ENCODE measurements around the gene SVIP. TPM values are rescaled to one million over a fixed set of nuclear protein-coding genes. Genes with fewer than 3 reads are reported as not detected.

SVIP gene
- polyA plus RNA-seq, 1 of the 3 experiments (the other 2 are of a cell fraction), result 6.0 TPM

DNA sequence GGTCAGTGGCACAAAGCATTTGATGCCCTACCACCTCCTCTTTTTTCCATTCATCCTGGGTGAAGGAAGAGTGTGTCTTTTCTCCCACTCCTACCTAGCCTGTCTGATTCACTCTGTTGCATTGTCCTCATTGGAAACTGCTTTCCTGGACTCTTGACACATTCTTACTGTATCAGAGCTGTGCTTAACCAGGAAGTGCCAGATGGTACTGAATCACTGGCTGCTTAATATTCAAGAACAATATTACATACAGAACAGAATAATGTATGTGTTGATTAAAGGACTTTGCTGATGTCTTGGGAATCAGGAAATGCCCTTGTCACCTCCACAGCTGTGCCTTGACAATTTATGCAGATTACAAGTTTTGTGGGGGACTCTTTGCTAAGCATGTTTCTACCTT lies 44.4 kb downstream of the SVIP start:
- 0 out of 4 replicates have a peak overlapping the region, but pooled peaks of 1 of the 2 experiments have one; percentile 6 for H3K4me3 ChIP-seq (ENCODE audit: low read depth in 2 of 2, low read length in 1 of 2)
- CTCF ChIA-PET, result interaction anchor here (1.2 to 1.3 kb wide), 2 partner anchors 246 to 249 kb away, joined by 3 to 4 read pairs; no protein-coding TSS in a partner anchor
- H3K9me2 ChIP-seq, result no peaks in the 10 kb centered on the region
- no peaks in the 10 kb centered on the region for H3K79me2 ChIP-seq (ENCODE audit: insufficient read depth)
- no peak for DNase-seq
- no peak overlapping the region for H3K9ac ChIP-seq
- TF ChIP-seq RCOR1 (IDR thresholded peaks at IDR 0.05; ENCODE audit: low read length) (no peak), NFIC (IDR thresholded peaks at IDR 0.05; ENCODE audit: borderline replicate concordance) (no peak)
- TF ChIP-seq, protein P1, sequence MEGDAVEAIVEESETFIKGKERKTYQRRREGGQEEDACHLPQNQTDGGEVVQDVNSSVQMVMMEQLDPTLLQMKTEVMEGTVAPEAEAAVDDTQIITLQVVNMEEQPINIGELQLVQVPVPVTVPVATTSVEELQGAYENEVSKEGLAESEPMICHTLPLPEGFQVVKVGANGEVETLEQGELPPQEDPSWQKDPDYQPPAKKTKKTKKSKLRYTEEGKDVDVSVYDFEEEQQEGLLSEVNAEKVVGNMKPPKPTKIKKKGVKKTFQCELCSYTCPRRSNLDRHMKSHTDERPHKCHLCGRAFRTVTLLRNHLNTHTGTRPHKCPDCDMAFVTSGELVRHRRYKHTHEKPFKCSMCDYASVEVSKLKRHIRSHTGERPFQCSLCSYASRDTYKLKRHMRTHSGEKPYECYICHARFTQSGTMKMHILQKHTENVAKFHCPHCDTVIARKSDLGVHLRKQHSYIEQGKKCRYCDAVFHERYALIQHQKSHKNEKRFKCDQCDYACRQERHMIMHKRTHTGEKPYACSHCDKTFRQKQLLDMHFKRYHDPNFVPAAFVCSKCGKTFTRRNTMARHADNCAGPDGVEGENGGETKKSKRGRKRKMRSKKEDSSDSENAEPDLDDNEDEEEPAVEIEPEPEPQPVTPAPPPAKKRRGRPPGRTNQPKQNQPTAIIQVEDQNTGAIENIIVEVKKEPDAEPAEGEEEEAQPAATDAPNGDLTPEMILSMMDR (IDR thresholded peaks at IDR 0.05), result no peak
- no peak overlapping the region for H3K27ac ChIP-seq (ENCODE audit: low read depth in 2 of 2, low read length in 1 of 2)
- peaks cover 5% of the 10 kb centered on the region for H3F3A ChIP-seq (replicated peaks; ENCODE audit: insufficient read depth)
- H3K36me3 ChIP-seq (replicated peaks in 1 of 2; ENCODE audit: control insufficient read depth in 1 of 2, insufficient read depth in 2 of 2, low read length in 1 of 2), result no peaks in the 10 kb centered on the region
- H3K27me3 ChIP-seq (ENCODE audit: insufficient read depth), result no peaks in the 10 kb centered on the region
- H2AFZ ChIP-seq (ENCODE audit: low read depth), result peak overlapping the region; percentile 56
- no peaks in the 10 kb centered on the region for H4K20me1 ChIP-seq (ENCODE audit: insufficient read depth)
- POLR2A ChIA-PET, result no interaction called here
- H3K9me3 ChIP-seq, result no peaks in the 10 kb centered on the region
- H3K4me1 ChIP-seq (ENCODE audit: control insufficient read depth in 1 of 2, insufficient read depth in 2 of 2, low read depth in 1 of 2, low read length in 1 of 2), result peaks cover 4 to 8% of the 10 kb centered on the region in 2 experiments; a peak in 3 of 4 replicates
- H3K4me2 ChIP-seq, result peak overlapping the region; percentile 13; the same call in 1 of the 2 replicates

DNA sequence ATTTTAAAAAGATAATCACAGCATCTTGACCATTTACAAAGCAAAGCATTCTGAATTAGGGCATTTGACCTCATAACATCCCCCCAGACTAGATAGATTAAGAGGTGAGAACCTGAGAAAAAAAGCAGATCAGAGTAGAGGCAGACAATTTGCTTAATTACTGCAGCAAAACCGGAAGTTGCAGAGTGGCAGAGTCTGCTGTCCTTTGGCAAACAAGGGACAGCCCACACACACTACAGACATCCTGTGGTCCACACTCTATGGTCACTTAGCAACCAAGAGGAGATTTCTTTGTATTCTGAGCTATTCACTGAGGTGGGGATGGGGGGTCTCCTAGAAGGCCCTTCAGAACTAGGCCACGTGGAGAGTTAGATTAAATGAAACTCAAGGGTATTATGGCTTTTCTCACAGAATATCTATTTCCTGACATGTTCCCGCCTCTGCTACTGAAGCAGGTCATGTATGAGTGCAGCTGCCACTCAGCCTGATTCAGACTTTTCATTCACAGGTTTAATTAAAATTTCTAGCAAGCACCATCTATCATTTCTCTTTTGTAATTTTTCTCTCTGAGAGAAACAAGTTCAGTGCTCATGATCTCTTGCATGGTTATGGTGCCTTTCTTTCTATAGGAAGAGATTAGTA lies 48.5 kb downstream of the SVIP start:
- CTCF ChIA-PET, result interaction anchor here (1.1 to 1.3 kb wide), 2 partner anchors 110 to 241 kb away, joined by 4 to 5 read pairs; no protein-coding TSS in a partner anchor
- H3K9me3 ChIP-seq, result no peaks in the 10 kb centered on the region
- no peak overlapping the region for H2AFZ ChIP-seq (ENCODE audit: low read depth)
- no peaks in the 10 kb centered on the region for H4K20me1 ChIP-seq (ENCODE audit: insufficient read depth)
- no peak overlapping the region for H3K9ac ChIP-seq
- no peak overlapping the region for H3K27ac ChIP-seq (ENCODE audit: low read depth in 2 of 2, low read length in 1 of 2)
- 39% methylated on average over 3 of the region's 3 CpGs for WGBS (ENCODE audit: low lambda C conversion rate)
- peaks cover 5% of the 10 kb centered on the region for H3F3A ChIP-seq (replicated peaks; ENCODE audit: insufficient read depth)
- H3K4me2 ChIP-seq, result no peak overlapping the region
- H3K4me3 ChIP-seq (ENCODE audit: low read depth in 2 of 2, low read length in 1 of 2), result no peak overlapping the region
- no peaks in the 10 kb centered on the region; the same call in 1 of the 2 replicates for H3K27me3 ChIP-seq (ENCODE audit: insufficient read depth)
- peak; percentile 20 for DNase-seq
- H3K4me1 ChIP-seq (ENCODE audit: control insufficient read depth in 1 of 2, insufficient read depth in 2 of 2, low read depth in 1 of 2, low read length in 1 of 2), result peaks cover 4 to 8% of the 10 kb centered on the region in 2 experiments; a peak in 3 of 4 replicates
- no peaks in the 10 kb centered on the region for H3K36me3 ChIP-seq (replicated peaks in 1 of 2; ENCODE audit: control insufficient read depth in 1 of 2, insufficient read depth in 2 of 2, low read length in 1 of 2)
- H3K9me2 ChIP-seq, result no peaks in the 10 kb centered on the region
- POLR2A ChIA-PET, result no interaction called here
- TF ChIP-seq, protein P2, sequence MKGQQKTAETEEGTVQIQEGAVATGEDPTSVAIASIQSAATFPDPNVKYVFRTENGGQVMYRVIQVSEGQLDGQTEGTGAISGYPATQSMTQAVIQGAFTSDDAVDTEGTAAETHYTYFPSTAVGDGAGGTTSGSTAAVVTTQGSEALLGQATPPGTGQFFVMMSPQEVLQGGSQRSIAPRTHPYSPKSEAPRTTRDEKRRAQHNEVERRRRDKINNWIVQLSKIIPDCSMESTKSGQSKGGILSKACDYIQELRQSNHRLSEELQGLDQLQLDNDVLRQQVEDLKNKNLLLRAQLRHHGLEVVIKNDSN (IDR thresholded peaks at IDR 0.05; ENCODE audit: borderline replicate concordance, low read depth), result no peak
- TF ChIP-seq SMC3 (IDR thresholded peaks at IDR 0.05; ENCODE audit: low read depth, low read length) (no peak), GABPA (IDR thresholded peaks at IDR 0.05; ENCODE audit: low read depth) (no peak), MEF2A (IDR thresholded peaks at IDR 0.05; ENCODE audit: borderline replicate concordance, low read depth) (no peak), FOXJ3 (CRISPR knock-in tag; IDR thresholded peaks at IDR 0.05) (no peak), FOSL2 (IDR thresholded peaks at IDR 0.05; ENCODE audit: borderline replicate concordance, low read depth) (no peak), MAX (IDR thresholded peaks at IDR 0.05; ENCODE audit: low read depth) (no peak), GATA2 (CRISPR knock-in tag; IDR thresholded peaks at IDR 0.05) (no peak), RFX5 (IDR thresholded peaks at IDR 0.05; ENCODE audit: low read length) (no peak), YY1 (IDR thresholded peaks at IDR 0.05; ENCODE audit: low read depth) (no peak), FOXM1 (IDR thresholded peaks at IDR 0.05; ENCODE audit: low read depth) (no peak), JUND (IDR thresholded peaks at IDR 0.05) (no peak), TEAD4 (IDR thresholded peaks at IDR 0.05; ENCODE audit: borderline replicate concordance, insufficient read depth) (no peak), PBX3 (IDR thresholded peaks at IDR 0.05) (no peak), POLR2AphosphoS5 (IDR thresholded peaks at IDR 0.05; ENCODE audit: low read depth, low read length) (no peak), MXI1 (IDR thresholded peaks at IDR 0.05; ENCODE audit: low read depth, low read length) (no peak)
- no peaks in the 10 kb centered on the region for H3K79me2 ChIP-seq (ENCODE audit: insufficient read depth)

Measured in SK-N-SH (cell line).